Measurements from ENCODE around the gene SLC24A4.

- TF ChIP-seq CTCF (IDR thresholded peaks at IDR 0.05) (no peak), POLR2A (IDR thresholded peaks at IDR 0.05) (no peak), POLR2AphosphoS5 (IDR thresholded peaks at IDR 0.05) (no peak)
Observed at GRCh38 chr14:92546347-92547053, 223.5 kb downstream of the SLC24A4 start.

Measured in breast epithelium (tissue), 3 donors.